ENCODE measurements around the gene SMG7. TPM values are rescaled to one million over a fixed set of nuclear protein-coding genes. Genes with fewer than 3 reads are reported as not detected.

SMG7 gene
- total and polyA plus RNA-seq, 10 of the 15 experiments (the other 5 are each of a cell fraction or from before 2014, with no cell fraction given) = 9.5 to 65.4 (median 42.7) TPM

DNA sequence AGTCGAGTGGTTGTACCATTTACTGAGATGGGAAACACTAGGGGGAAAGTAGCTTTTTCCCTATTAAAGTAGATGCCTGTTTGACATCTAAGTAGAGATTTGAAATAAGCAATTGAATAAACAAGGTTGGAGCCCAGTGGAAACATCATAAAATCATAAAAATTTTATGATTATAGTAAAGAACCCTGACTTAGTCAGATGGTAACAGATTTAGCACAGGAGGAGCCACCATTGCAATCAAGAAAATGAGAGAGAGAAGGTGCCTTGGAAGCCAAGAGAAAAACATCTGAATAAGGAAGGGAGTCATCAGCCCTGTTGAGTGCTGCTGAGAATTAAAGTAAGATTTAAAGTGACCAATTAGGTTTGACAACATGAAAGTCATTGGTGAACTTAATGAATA lies 49.8 kb downstream of the SMG7 start:
- Histone ChIP-seq H4K20me1 (ENCODE audit: control insufficient read depth, insufficient read depth) (no peaks in the 10 kb centered on the region), H2AFZ (ENCODE audit: control insufficient read depth, low read depth, low read length) (no peak overlapping the region), H3K79me2 (ENCODE audit: control insufficient read depth, insufficient read depth, low read length) (no peaks in the 10 kb centered on the region), H3K27ac (ENCODE audit: control insufficient read depth, insufficient read depth) (no peak overlapping the region), H3K9me3 (replicated peaks; ENCODE audit: control insufficient read depth, insufficient read depth, low read length) (no peaks in the 10 kb centered on the region), H3K27me3 (replicated peaks in 1 of 2; ENCODE audit: control insufficient read depth in 2 of 2, insufficient read depth in 2 of 2, low read length in 1 of 2) (no peaks in the 10 kb centered on the region), H3K4me2 (ENCODE audit: control insufficient read depth, insufficient read depth) (no peak overlapping the region), H3K4me3 (no peak overlapping the region), H3K9ac (ENCODE audit: control insufficient read depth, insufficient read depth, low read length) (no peak overlapping the region), H3K4me1 (ENCODE audit: control insufficient read depth, insufficient read depth, low read length) (no peaks in the 10 kb centered on the region), H3K36me3 (ENCODE audit: control insufficient read depth in 2 of 2, insufficient read depth in 2 of 2, low read length in 1 of 2) (peaks cover 5 to 48% of the 10 kb centered on the region in 2 experiments)
- ChIA-PET SMC1A (ENCODE audit: uncharacterized antibody, unreplicated experiment) (interaction anchor here (0.6 to 1.9 kb wide), 8 partner anchors 8 to 517 kb away, joined by 3 to 9 read pairs (median 3); no protein-coding TSS in a partner anchor), POLR2A (no interaction called here), RAD21 (ENCODE audit: unreplicated experiment) (interaction anchor here (0.6 kb wide), 1 partner anchor 58 kb away, joined by 3 read pairs; no protein-coding TSS in a partner anchor), CTCF (interaction anchor here (0.6 to 1.8 kb wide), 5 partner anchors 14 to 53 kb away, joined by 3 to 6 read pairs (median 4); no protein-coding TSS in a partner anchor)
- in situ Hi-C loops (cut with MboI) (no loop called here), intact Hi-C loops (cut with micrococcal nuclease; ENCODE audit: unreplicated experiment) (no loop called here)
- no TSS peak for BruUV-seq (replicated peaks)
- 95% methylated on average over 1 of the region's 1 CpG for WGBS (ENCODE audit: insufficient coverage, insufficient replicate concordance, low lambda C conversion rate, missing lambda C conversion rate)
- ATAC-seq (no peak), DNase-seq (ENCODE audit: low read depth, low spot score) (no peak), FAIRE-seq (no peak)
- TF ChIP-seq SIN3A (IDR thresholded peaks at IDR 0.05; ENCODE audit: low read depth, low read length) = no peak
- TF ChIP-seq, protein P1, sequence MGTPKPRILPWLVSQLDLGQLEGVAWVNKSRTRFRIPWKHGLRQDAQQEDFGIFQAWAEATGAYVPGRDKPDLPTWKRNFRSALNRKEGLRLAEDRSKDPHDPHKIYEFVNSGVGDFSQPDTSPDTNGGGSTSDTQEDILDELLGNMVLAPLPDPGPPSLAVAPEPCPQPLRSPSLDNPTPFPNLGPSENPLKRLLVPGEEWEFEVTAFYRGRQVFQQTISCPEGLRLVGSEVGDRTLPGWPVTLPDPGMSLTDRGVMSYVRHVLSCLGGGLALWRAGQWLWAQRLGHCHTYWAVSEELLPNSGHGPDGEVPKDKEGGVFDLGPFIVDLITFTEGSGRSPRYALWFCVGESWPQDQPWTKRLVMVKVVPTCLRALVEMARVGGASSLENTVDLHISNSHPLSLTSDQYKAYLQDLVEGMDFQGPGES (IDR thresholded peaks at IDR 0.05) = no peak
- TF ChIP-seq SUZ12 (IDR thresholded peaks at IDR 0.05; ENCODE audit: unreplicated experiment) = no peak
- TF ChIP-seq ZNF274 (IDR thresholded peaks at IDR 0.05; ENCODE audit: insufficient read depth, insufficient read length) = no peak
- TF ChIP-seq, protein P2, sequence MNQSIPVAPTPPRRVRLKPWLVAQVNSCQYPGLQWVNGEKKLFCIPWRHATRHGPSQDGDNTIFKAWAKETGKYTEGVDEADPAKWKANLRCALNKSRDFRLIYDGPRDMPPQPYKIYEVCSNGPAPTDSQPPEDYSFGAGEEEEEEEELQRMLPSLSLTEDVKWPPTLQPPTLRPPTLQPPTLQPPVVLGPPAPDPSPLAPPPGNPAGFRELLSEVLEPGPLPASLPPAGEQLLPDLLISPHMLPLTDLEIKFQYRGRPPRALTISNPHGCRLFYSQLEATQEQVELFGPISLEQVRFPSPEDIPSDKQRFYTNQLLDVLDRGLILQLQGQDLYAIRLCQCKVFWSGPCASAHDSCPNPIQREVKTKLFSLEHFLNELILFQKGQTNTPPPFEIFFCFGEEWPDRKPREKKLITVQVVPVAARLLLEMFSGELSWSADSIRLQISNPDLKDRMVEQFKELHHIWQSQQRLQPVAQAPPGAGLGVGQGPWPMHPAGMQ (IDR thresholded peaks at IDR 0.05; ENCODE audit: borderline replicate concordance) = no peak
- no peak for TF ChIP-seq BMI1 (IDR thresholded peaks at IDR 0.05; ENCODE audit: borderline replicate concordance)
- no peak for TF ChIP-seq NFYB (IDR thresholded peaks at IDR 0.05; ENCODE audit: insufficient read depth, low read depth, low read length)
- no peak for TF ChIP-seq NR2C1 (IDR thresholded peaks at IDR 0.05)
- TF ChIP-seq POU2F2 (IDR thresholded peaks at IDR 0.05; ENCODE audit: borderline replicate concordance, low read depth, low read length) = no peak
- TF ChIP-seq, protein P3, sequence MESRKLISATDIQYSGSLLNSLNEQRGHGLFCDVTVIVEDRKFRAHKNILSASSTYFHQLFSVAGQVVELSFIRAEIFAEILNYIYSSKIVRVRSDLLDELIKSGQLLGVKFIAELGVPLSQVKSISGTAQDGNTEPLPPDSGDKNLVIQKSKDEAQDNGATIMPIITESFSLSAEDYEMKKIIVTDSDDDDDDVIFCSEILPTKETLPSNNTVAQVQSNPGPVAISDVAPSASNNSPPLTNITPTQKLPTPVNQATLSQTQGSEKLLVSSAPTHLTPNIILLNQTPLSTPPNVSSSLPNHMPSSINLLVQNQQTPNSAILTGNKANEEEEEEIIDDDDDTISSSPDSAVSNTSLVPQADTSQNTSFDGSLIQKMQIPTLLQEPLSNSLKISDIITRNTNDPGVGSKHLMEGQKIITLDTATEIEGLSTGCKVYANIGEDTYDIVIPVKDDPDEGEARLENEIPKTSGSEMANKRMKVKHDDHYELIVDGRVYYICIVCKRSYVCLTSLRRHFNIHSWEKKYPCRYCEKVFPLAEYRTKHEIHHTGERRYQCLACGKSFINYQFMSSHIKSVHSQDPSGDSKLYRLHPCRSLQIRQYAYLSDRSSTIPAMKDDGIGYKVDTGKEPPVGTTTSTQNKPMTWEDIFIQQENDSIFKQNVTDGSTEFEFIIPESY (IDR thresholded peaks at IDR 0.05) = no peak
- TF ChIP-seq, protein P4, sequence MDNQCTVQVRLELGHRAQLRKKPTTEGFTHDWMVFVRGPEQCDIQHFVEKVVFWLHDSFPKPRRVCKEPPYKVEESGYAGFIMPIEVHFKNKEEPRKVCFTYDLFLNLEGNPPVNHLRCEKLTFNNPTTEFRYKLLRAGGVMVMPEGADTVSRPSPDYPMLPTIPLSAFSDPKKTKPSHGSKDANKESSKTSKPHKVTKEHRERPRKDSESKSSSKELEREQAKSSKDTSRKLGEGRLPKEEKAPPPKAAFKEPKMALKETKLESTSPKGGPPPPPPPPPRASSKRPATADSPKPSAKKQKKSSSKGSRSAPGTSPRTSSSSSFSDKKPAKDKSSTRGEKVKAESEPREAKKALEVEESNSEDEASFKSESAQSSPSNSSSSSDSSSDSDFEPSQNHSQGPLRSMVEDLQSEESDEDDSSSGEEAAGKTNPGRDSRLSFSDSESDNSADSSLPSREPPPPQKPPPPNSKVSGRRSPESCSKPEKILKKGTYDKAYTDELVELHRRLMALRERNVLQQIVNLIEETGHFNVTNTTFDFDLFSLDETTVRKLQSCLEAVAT (IDR thresholded peaks at IDR 0.05) = no peak
- TF ChIP-seq TCF7 (IDR thresholded peaks at IDR 0.05; ENCODE audit: borderline replicate concordance) = no peak
- TF ChIP-seq, protein P5, sequence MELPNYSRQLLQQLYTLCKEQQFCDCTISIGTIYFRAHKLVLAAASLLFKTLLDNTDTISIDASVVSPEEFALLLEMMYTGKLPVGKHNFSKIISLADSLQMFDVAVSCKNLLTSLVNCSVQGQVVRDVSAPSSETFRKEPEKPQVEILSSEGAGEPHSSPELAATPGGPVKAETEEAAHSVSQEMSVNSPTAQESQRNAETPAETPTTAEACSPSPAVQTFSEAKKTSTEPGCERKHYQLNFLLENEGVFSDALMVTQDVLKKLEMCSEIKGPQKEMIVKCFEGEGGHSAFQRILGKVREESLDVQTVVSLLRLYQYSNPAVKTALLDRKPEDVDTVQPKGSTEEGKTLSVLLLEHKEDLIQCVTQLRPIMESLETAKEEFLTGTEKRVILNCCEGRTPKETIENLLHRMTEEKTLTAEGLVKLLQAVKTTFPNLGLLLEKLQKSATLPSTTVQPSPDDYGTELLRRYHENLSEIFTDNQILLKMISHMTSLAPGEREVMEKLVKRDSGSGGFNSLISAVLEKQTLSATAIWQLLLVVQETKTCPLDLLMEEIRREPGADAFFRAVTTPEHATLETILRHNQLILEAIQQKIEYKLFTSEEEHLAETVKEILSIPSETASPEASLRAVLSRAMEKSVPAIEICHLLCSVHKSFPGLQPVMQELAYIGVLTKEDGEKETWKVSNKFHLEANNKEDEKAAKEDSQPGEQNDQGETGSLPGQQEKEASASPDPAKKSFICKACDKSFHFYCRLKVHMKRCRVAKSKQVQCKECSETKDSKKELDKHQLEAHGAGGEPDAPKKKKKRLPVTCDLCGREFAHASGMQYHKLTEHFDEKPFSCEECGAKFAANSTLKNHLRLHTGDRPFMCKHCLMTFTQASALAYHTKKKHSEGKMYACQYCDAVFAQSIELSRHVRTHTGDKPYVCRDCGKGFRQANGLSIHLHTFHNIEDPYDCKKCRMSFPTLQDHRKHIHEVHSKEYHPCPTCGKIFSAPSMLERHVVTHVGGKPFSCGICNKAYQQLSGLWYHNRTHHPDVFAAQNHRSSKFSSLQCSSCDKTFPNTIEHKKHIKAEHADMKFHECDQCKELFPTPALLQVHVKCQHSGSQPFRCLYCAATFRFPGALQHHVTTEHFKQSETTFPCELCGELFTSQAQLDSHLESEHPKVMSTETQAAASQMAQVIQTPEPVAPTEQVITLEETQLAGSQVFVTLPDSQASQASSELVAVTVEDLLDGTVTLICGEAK (IDR thresholded peaks at IDR 0.05; ENCODE audit: borderline replicate concordance) = no peak
- TF ChIP-seq IKZF2 (IDR thresholded peaks at IDR 0.05) = no peak

All from GM12878 (cell line).